Measurements from ENCODE around the gene OR8K5. TPM values are rescaled to one million over a fixed set of nuclear protein-coding genes. Genes with fewer than 3 reads are reported as not detected.
"Not testable (repeated sequence)": the region's sequence is repeated elsewhere in the genome, so short reads cannot be mapped to it uniquely, and the experiment has no call there.

The OR8K5 gene
- total and polyA plus RNA-seq, 9 donors: not detected

- TF ChIP-seq POLR2A (IDR thresholded peaks at IDR 0.05) (no peak), EP300 (IDR thresholded peaks at IDR 0.05) (no peak), CTCF (IDR thresholded peaks at IDR 0.05) (no peak)
- Histone ChIP-seq H3K27me3 (no peaks in the 10 kb centered on the region), H3K36me3 (no peaks in the 10 kb centered on the region), H3K4me3 (no peak overlapping the region), H3K27ac (no peak overlapping the region), H3K4me1 (ENCODE audit: insufficient read depth) (no peaks in the 10 kb centered on the region), H3K9me3 (no peaks in the 10 kb centered on the region)
- no peak for DNase-seq
- 52 to 68% (median 54%) methylated on average over 3 of the region's 3 CpGs for WGBS, 3 donors
- intact Hi-C loops (cut with DNase I): no loop called here
Observed at GRCh38 chr11:56163804-56164203, 3.7 kb upstream of the OR8K5 start.

GRCh38 chr11:56152333-56152732 is 7.8 kb downstream of the OR8K5 start:
- H3K9me3 ChIP-seq: no peaks in the 10 kb centered on the region
- H3K27ac ChIP-seq: no peak overlapping the region
- no peak for DNase-seq
- no peaks in the 10 kb centered on the region for H3K27me3 ChIP-seq
- no peak overlapping the region for H3K4me3 ChIP-seq
- 92 to 93% (median 93%) methylated on average over 15 of the region's 15 CpGs for WGBS, 3 donors
- intact Hi-C loops (cut with DNase I): no loop called here
- no peaks in the 10 kb centered on the region for H3K36me3 ChIP-seq
- no peaks in the 10 kb centered on the region for H3K4me1 ChIP-seq (ENCODE audit: insufficient read depth)
- TF ChIP-seq CTCF (IDR thresholded peaks at IDR 0.05) (no peak), EP300 (IDR thresholded peaks at IDR 0.05) (no peak), POLR2A (IDR thresholded peaks at IDR 0.05) (no peak)

GRCh38 chr11:56151376-56151775 is 8.7 kb downstream of the OR8K5 start:
- no peak for TF ChIP-seq CTCF (IDR thresholded peaks at IDR 0.05)
- no peak for TF ChIP-seq EP300 (IDR thresholded peaks at IDR 0.05)
- no peak for TF ChIP-seq POLR2A (IDR thresholded peaks at IDR 0.05)
- Histone ChIP-seq H3K27ac (no peak overlapping the region), H3K4me1 (ENCODE audit: insufficient read depth) (no peaks in the 10 kb centered on the region), H3K36me3 (no peaks in the 10 kb centered on the region), H3K27me3 (no peaks in the 10 kb centered on the region), H3K9me3 (no peaks in the 10 kb centered on the region), H3K4me3 (no peak overlapping the region)
- 62 to 76% (median 63%) methylated on average over 1 of the region's 1 CpG for WGBS, 3 donors
- intact Hi-C loops (cut with DNase I): no loop called here
- DNase-seq: no peak

- H3K4me3 ChIP-seq; H3K36me3 ChIP-seq; H3K27me3 ChIP-seq; H3K9me3 ChIP-seq; H3K4me1 ChIP-seq (ENCODE audit: insufficient read depth); H3K27ac ChIP-seq; intact Hi-C loops (cut with DNase I); DNase-seq: not testable (repeated sequence)
- WGBS, 3 donors: 91 to 93% (median 92%) methylated on average over 15 to 30 of the region's 30 CpGs
Observed at GRCh38 chr11:56143681-56144080, 16.4 kb downstream of the OR8K5 start.

- no peak for DNase-seq
- intact Hi-C loops (cut with DNase I): no loop called here
- TF ChIP-seq CTCF (IDR thresholded peaks at IDR 0.05): no peak
- TF ChIP-seq EP300 (IDR thresholded peaks at IDR 0.05): no peak
- no peak for TF ChIP-seq POLR2A (IDR thresholded peaks at IDR 0.05)
- no peaks in the 10 kb centered on the region for H3K27me3 ChIP-seq
- no peaks in the 10 kb centered on the region for H3K36me3 ChIP-seq
- H3K4me3 ChIP-seq: no peak within 1 kb of the TSS
- no peak within 1 kb of the TSS for H3K27ac ChIP-seq
- no peaks in the 10 kb centered on the region for H3K4me1 ChIP-seq (ENCODE audit: insufficient read depth)
- H3K9me3 ChIP-seq: no peaks in the 10 kb centered on the region
Observed at GRCh38 chr11:56140151-56140661, 19.9 kb downstream of the OR8K5 start, which contains the start of gene OR8J3. Gene OR8J3 (minus strand): TSS chr11:56140201. CDS start chr11:56137718, 2,483 bp downstream.
